Activated naive CD8-positive, alpha-beta T cell treated with anti-CD3 and anti-CD28 coated beads for 36 hours (primary cell): ENCODE data around the gene PIEZO1. TPM values are rescaled to one million over a fixed set of nuclear protein-coding genes. Genes with fewer than 3 reads are reported as not detected.
"Not testable (repeated sequence)": the region's sequence is repeated elsewhere in the genome, so short reads cannot be mapped to it uniquely, and the experiment has no call there.

ENCODE experiments used
- DNase-seq: peaks from one replicate; pipeline ENCODE4 v3.0.0; 2021
- H3K27ac Mint-ChIP-seq: one replicate; pipeline ENCODE4 v1.8.0; 2022; ENCODE audit warnings: mild to moderate bottlenecking, moderate library complexity, mixed read lengths
- H3K27me3 Mint-ChIP-seq: one replicate; pipeline ENCODE4 v1.8.0; 2022; ENCODE audit warnings: mild to moderate bottlenecking, mixed read lengths
- H3K36me3 Mint-ChIP-seq: one replicate; pipeline ENCODE4 v1.8.0; 2021; ENCODE audit warnings: mild to moderate bottlenecking, mixed read lengths
- H3K4me1 Mint-ChIP-seq: one replicate; pipeline ENCODE4 v1.8.0; 2021; ENCODE audit warnings: mixed read lengths
- H3K4me3 Mint-ChIP-seq: one replicate; pipeline ENCODE4 v1.8.0; 2022; ENCODE audit warnings: mild to moderate bottlenecking, moderate library complexity, mixed read lengths
- H3K9me3 Mint-ChIP-seq: one replicate; pipeline ENCODE4 v1.8.0; 2022; ENCODE audit warnings: mixed read lengths
- total RNA-seq, 2 experiments: library from RNA; stranded (reverse); gene quantifications; one replicate each; pipeline ENCODE4 v1.2.3, GENCODE V29; 2021

The PIEZO1 gene
- total RNA-seq, 2 experiments from 2014 or later: 86.7 to 87.0 TPM

DNA sequence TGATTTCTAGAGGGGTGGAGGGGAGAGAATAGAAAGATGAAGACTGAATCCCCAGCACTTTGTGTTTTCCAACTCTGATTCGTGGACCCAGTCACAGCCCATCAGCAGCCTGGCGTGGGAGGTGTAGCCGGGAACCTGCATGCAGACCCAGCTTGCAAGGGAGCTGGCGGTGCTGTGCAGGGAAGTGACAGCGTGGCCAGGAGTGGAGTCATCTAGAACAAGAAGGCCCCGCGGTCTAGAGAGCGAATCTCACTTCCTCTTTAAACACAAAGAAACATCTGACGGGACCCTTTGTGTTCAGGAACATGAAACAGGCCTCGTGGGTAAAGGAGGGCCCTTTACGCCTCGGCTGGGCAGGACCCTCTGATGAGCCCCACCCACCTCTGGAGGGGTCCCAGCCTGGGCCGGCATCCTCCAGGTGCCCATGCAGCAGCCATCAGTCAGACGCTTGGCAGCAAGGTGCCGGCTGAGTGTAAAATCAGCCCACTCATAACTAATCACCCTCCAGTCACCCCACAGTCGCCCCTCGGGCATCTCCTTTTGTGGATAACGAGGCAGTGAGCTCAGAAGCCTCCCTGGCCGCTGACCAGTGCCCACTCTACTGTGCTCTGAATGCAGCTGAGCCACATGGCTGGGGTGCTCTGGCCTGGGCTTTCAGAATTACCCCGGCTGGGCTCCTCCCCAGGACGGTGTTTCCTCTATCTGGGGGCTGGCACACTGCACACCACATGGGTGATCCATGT, 103.1 kb downstream of the PIEZO1 start:
- H3K27me3 Mint-ChIP-seq: no peaks in the 10 kb centered on the region
- peak; percentile 75 for DNase-seq
- H3K9me3 Mint-ChIP-seq: no peaks in the 10 kb centered on the region
- H3K27ac Mint-ChIP-seq: peak overlapping the region; percentile 94
- peak overlapping the region; percentile 62 for H3K4me3 Mint-ChIP-seq
- peaks cover 33% of the 10 kb centered on the region for H3K4me1 Mint-ChIP-seq
- H3K36me3 Mint-ChIP-seq: no peaks in the 10 kb centered on the region

DNA sequence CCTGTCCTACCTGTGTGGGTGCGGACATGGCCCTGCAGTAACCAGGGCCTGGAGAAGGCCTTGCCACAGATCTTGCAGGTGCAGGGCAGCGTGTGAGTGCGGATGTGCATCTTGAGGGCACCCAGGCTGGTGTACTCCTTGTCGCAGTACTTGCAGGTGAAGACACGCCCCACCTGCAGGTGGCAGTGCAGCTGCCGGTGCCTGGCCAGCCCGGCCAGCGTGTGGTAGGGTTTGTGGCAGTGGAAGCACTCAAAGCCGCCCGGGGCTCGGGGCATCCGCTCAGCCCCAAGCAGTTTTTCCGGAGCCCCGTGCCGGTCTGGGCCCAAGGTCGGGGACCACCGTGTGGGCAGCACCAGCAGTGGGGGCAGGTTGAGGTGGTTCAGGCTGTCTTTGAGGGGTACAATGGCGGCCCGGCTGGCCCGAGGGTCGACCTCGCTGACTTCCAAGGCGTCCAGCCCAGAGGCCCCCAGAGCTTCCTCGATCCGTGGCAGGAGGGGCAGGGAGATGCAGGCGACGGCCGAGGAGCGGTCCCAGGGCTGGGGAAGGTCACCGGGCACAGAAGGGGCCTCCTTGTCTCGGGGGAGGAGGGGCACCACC, 103.8 kb downstream of the PIEZO1 start:
- Mint-ChIP-seq H3K27me3 (no peaks in the 10 kb centered on the region), H3K36me3 (no peaks in the 10 kb centered on the region), H3K27ac (peak overlapping the region; percentile 94), H3K9me3 (no peaks in the 10 kb centered on the region), H3K4me1 (peaks cover 33% of the 10 kb centered on the region), H3K4me3 (peak overlapping the region; percentile 62)
- peak; percentile 69 for DNase-seq

DNA sequence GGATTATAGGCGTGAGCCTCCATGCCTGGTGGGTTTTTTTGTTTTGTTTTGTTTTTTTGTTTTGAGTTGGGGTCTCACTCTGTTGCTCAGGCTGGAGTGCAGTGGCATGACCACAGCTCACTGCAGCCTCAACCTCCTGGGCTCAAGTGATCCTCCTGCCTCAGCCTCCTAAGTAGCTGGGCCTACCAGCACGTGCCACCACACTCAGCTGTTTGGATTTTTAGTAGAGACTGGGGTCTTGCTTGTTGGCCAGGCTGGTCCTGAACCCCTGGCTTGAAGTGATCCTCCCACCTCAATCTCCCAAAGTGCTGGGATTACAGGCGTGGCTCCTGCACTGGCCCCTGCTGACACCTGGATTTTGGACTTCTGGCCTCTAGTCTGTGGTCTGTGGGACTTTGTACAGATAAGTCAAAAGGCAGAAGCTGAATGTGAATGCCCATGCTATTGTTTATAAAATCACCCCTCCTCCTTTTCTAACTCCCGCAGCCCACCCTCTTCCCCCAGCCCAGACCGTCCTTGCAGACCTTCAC, 104.4 kb downstream of the PIEZO1 start:
- Mint-ChIP-seq H3K4me3 (peak overlapping the region; percentile 40), H3K4me1 (peaks cover 33% of the 10 kb centered on the region), H3K36me3 (no peaks in the 10 kb centered on the region), H3K9me3 (no peaks in the 10 kb centered on the region), H3K27me3 (no peaks in the 10 kb centered on the region), H3K27ac (no peak overlapping the region)
- DNase-seq: no peak

DNA sequence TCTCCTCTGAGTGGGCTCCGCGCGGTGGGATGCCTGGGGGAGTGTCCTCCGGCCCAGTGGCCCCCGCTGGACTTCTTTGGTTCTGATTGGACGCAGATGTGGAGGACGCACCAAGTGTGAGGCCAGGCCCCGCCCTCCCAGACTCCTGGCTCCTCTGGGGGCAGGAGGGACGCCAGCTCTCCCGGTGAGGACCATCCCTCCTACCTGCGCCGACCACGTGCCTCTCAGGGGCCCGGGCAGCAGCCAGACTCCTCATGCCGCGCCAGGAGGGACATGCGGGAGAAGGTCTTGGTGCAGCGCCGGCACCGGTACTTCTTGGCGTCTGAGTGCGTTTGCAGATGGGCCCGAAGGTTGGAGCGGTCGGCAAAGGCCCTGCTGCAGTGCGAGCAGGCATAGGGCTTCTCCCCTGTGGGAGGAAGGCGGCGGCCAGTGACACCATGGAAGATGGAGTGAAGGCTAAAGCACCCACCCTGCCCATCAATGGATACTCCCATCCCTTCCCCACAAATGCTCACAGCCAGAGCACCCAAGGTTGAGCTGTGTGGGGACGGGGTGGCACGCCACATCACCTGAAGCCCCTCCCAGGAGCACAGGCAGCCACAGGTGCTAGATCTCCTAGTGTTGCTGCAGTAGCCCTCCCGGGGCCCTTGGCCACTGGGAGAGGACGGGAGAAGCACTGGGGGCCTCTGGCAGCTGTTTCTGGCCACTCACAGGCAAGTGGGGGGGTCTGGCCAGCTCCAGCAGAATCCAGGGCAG, 106.6 kb downstream of the PIEZO1 start:
- Mint-ChIP-seq H3K4me1 (peaks cover 21% of the 10 kb centered on the region), H3K27me3 (no peaks in the 10 kb centered on the region), H3K36me3 (no peaks in the 10 kb centered on the region), H3K4me3 (no peak overlapping the region), H3K9me3 (no peaks in the 10 kb centered on the region), H3K27ac (no peak overlapping the region)
- DNase-seq: no peak

DNA sequence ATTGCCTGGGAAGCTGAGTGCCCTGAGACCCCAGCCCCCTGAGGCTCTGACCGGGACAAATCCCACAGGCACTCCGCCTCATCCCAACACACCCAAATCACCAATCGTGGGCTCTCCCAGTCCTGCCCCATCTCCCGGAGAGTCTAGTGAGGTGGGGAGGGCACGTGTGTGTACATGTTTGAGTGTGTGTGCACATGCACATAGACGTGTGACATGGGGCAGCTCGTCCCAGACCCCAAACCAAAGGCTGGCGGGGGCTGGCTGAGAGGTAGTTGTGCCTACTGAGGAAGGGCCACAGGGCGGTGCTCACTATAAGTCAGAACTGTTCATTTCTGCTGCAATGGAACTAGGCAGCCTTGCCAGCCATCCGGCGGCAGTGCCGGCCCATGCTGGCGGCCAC, 107.3 kb downstream of the PIEZO1 start:
- H3K4me1 Mint-ChIP-seq: peaks cover 19% of the 10 kb centered on the region
- H3K27me3 Mint-ChIP-seq: no peaks in the 10 kb centered on the region
- no peak overlapping the region for H3K4me3 Mint-ChIP-seq
- no peaks in the 10 kb centered on the region for H3K9me3 Mint-ChIP-seq
- no peak overlapping the region for H3K27ac Mint-ChIP-seq
- no peak for DNase-seq
- H3K36me3 Mint-ChIP-seq: no peaks in the 10 kb centered on the region

DNA sequence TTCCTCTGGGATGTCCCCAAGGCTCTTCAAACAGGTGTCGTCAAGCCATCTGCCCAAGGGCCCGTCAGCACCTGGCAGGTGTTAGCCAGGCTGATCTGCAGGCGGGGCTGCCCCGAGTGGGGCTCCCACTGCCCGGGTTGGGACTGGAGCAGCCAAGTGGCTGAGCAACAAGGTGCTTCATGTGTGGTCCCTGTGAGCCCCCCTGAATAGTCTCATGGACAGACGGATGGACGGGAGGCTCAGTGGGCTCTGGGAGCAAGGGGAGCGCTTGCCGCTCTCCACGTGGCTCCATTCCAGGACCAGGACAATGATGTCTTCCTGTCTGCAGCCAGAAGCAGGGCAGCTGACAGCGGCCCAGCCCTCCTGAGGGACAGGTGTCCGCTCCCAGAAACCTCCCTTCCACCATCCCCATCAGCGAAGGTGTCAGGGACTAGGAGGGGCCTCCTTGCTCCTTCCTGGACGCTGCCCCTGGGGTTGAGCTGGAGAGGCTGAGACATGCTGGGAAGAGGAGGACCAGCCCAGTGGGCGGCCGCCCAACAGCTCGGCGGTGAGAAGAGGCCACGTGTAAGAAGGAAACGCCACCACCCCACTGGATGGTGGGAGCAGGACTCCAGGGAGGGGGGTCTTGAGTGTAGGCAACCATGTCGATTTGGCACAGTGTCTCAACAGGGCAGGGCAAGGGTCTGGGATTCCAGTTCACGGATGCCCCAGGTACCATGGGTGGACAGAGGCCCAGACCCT, 108.3 kb downstream of the PIEZO1 start:
- no peaks in the 10 kb centered on the region for H3K36me3 Mint-ChIP-seq
- no peaks in the 10 kb centered on the region for H3K9me3 Mint-ChIP-seq
- no peak for DNase-seq
- H3K27me3 Mint-ChIP-seq: no peaks in the 10 kb centered on the region
- no peak overlapping the region for H3K27ac Mint-ChIP-seq
- H3K4me3 Mint-ChIP-seq: no peak overlapping the region
- H3K4me1 Mint-ChIP-seq: peaks cover 10% of the 10 kb centered on the region

DNA sequence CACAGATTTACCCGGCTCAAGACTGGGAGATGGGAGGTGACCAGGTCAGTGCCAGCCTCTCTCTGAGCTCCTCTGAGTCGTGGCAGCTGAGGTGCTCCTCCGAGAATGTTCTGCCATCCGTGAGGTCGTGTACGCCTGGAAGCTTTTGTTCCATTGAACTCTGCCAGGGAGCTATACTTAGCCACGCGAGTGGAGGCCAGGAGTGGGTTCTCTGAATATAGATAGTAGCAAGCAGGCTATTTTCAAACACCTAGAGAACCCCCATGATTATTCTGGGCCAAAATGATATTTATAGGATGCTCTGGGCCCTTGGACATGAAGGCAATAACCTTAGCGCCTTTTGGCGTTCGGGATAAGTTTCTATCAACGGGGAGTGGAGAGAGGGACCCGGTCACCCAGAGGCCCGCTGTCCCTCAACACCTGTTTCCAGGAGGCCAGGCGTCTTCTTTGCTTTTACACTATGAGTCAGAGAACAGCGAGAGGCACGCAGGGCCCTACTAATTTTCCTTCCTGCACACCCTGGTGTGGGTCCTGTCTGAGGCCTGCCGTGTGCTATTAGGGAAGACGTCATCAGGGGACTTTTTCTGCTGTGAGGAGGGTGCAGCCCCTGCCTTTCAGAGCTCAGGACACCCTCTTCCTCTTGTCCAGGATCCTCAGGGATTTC, 111.2 kb downstream of the PIEZO1 start:
- no peaks in the 10 kb centered on the region for H3K36me3 Mint-ChIP-seq
- no peak overlapping the region for H3K27ac Mint-ChIP-seq
- no peaks in the 10 kb centered on the region for H3K27me3 Mint-ChIP-seq
- DNase-seq: no peak
- H3K4me1 Mint-ChIP-seq: no peaks in the 10 kb centered on the region
- H3K4me3 Mint-ChIP-seq: no peak overlapping the region
- H3K9me3 Mint-ChIP-seq: no peaks in the 10 kb centered on the region

DNA sequence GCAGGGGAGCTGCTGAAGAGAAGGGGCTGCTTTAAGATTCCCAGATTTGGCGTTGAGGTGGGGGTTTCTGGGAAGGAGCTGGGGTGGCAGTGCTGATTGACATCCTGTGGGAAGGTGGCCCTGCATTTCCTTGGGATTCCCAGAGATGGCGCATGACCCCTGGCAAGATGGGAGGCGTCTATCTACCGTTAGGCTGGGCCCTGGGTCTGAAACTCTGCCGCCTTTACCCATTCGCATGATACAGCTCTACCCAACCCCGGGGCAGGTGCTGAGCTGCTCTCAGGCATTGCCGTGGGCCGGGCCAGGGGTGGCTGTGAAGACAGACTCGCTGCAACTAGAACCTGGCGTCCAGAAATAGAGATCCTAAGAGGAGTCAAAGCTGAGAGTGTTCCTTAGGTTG, 112.2 kb downstream of the PIEZO1 start:
- H3K27ac Mint-ChIP-seq: no peak overlapping the region
- DNase-seq: no peak
- no peak overlapping the region for H3K4me3 Mint-ChIP-seq
- H3K36me3 Mint-ChIP-seq: peaks cover 6% of the 10 kb centered on the region
- H3K4me1 Mint-ChIP-seq: no peaks in the 10 kb centered on the region
- peaks cover 2% of the 10 kb centered on the region for H3K9me3 Mint-ChIP-seq
- no peaks in the 10 kb centered on the region for H3K27me3 Mint-ChIP-seq

DNA sequence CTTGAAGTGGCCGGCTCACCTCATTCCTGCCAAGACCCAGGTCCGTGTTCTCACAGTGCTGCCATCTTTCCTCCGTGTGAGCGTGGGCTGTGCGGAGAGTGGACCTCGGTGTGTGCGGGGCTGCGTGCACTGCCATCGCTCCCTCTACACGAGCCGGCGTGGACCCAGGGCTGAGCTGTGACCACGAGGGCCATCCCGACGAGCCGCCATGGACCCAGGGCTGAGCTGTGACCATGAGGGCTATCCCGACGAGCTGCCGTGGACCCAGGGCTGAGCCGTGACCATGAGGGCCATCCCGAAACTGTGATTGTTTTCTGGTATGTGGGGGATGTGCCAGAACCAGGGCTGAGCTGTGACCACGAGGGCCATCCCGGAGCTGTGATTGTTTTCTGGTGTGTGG, 113.2 kb downstream of the PIEZO1 start:
- Mint-ChIP-seq H3K27ac (no peak overlapping the region), H3K9me3 (peaks cover 2% of the 10 kb centered on the region), H3K27me3 (no peaks in the 10 kb centered on the region), H3K36me3 (peaks cover 6% of the 10 kb centered on the region), H3K4me1 (no peaks in the 10 kb centered on the region), H3K4me3 (no peak overlapping the region)
- no peak for DNase-seq

DNA sequence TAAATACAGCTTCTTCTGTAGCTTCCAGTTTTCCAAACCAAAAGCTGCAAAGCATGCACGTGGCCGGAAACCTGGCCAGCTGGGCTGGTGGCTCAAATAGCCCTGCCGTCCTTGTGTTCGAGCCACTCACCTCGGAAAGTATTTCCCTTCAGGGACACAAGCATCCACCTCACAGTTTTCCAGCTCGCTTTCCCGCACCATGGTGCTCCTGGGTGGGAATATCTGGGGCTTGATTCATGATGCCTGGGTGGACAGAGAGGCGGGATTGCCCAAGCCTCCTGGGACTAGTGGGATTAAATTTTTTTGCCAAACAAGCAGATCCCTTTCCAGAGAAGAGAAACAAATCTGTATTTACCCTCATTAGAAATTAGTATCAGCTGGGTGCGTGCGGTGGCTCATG, 115.0 kb downstream of the PIEZO1 start:
- peaks cover 2% of the 10 kb centered on the region for H3K4me1 Mint-ChIP-seq
- no peak for DNase-seq

DNA sequence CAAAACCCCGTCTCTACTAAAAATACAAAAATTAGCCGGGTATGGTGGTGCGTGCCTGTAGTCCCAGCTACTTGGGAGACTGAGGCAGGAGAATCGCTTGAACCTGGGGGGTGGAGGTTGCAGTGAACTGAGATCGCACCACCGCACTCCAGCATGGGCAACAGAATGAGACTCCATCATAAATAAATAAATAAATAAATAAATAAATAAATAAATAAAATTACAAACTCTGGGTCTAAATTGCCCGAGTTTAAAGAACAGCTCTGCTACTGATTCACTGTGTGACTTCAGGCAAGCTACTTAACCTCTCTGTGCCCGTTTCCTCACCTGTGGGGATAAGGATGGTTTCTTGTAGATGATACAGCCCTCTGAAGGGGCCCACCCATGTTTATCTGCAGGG, 115.5 kb downstream of the PIEZO1 start:
- H3K4me3 Mint-ChIP-seq, DNase-seq, H3K27me3 Mint-ChIP-seq, H3K27ac Mint-ChIP-seq, H3K9me3 Mint-ChIP-seq, H3K36me3 Mint-ChIP-seq, H3K4me1 Mint-ChIP-seq: not testable (repeated sequence)

More for the DNA sequence above, 115.0 kb downstream of the PIEZO1 start:
- Mint-ChIP-seq H3K4me3 (no peak overlapping the region), H3K36me3 (peaks cover 6% of the 10 kb centered on the region), H3K9me3 (peaks cover 2% of the 10 kb centered on the region), H3K27ac (no peak overlapping the region), H3K27me3 (no peaks in the 10 kb centered on the region)

DNA sequence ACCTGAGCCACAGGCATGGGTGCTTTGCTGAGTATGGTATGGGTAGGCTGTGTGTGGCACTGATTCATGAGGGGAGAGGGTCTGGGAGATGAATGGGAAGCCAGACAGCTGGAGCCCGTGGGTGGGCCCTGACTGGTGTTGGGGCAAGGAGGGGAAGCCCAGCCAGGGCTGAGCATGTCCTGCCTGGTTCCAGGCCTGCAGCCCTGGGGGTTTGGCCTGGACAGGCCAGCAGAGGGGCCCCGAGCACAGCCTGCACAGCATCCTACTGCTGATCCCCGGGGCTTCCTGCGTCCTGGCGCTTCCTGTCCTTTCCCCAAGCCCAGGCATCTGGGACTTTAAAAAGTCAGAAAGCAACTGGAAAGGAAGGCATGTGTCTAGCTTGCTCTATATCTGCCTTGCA, 117.6 kb downstream of the PIEZO1 start:
- Mint-ChIP-seq H3K9me3 (peaks cover 2% of the 10 kb centered on the region), H3K4me1 (peaks cover 7% of the 10 kb centered on the region), H3K4me3 (no peak overlapping the region), H3K36me3 (peaks cover 6% of the 10 kb centered on the region), H3K27ac (no peak overlapping the region), H3K27me3 (no peaks in the 10 kb centered on the region)
- no peak for DNase-seq

DNA sequence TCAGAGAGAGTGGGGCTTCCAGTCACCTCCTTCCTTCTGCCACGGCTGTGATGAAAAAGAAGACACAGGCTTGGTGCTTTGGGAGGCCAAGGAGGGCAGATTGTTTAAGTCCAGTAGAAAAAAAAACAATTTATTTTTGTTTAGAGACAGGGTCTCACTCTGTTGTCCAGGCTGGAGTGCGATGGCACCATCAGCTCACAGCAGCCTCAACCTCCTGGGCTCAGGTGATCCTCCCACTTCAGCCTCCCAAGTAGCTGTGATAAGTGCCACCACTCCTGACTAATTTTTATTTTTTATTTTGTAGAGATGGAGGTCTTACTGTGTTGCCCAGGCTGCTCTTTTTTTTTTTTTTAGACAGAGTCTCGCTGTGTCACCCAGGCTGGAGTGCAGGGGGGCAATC, 119.5 kb downstream of the PIEZO1 start:
- Mint-ChIP-seq H3K27me3 (no peaks in the 10 kb centered on the region), H3K9me3 (peaks cover 2% of the 10 kb centered on the region), H3K27ac (no peak overlapping the region), H3K4me1 (peaks cover 16% of the 10 kb centered on the region), H3K36me3 (peaks cover 6% of the 10 kb centered on the region), H3K4me3 (no peak overlapping the region)
- DNase-seq: no peak
